ENCODE results near the gene CHRND.

The CHRND gene

GRCh38 chr2:232540441-232541041 lies 14.6 kb downstream of the CHRND start:
- CTCF ChIA-PET: interaction anchor here (0.6 kb wide), 1 partner anchor 35 kb away, joined by 3 read pairs; no protein-coding TSS in a partner anchor
- Histone ChIP-seq H3K4me3 (ENCODE audit: low read depth, low read length) (no peak overlapping the region), H3K36me3 (ENCODE audit: control insufficient read depth in 2 of 2, insufficient read depth in 1 of 2, low read length in 2 of 2) (peaks cover 0 to 9% of the 10 kb centered on the region in 2 experiments; a peak in 2 of 3 replicates), H3K9me3 (ENCODE audit: control insufficient read depth, insufficient read depth, low read depth, low read length) (no peaks in the 10 kb centered on the region), H3K27ac (ENCODE audit: extremely low read depth, low read depth, low read length) (no peak overlapping the region), H3K4me1 (ENCODE audit: control insufficient read depth, insufficient read depth, low read length) (no peaks in the 10 kb centered on the region)
- POLR2A ChIA-PET: no interaction called here
- TF ChIP-seq MEIS1 (CRISPR knock-in tag; IDR thresholded peaks at IDR 0.05; ENCODE audit: borderline replicate concordance): no peak
- no peak for TF ChIP-seq ZNF248 (tag by site-specific recombination; IDR thresholded peaks at IDR 0.05)
- no peak for TF ChIP-seq BCL11A (tag by site-specific recombination; IDR thresholded peaks at IDR 0.05; ENCODE audit: low read depth)
- TF ChIP-seq TSHZ1 (tag by site-specific recombination; IDR thresholded peaks at IDR 0.05; ENCODE audit: borderline replicate concordance): no peak
- no peak for TF ChIP-seq ZNF324 (tag by site-specific recombination; IDR thresholded peaks at IDR 0.05)
- TF ChIP-seq ZNF76 (tag by site-specific recombination; IDR thresholded peaks at IDR 0.05; ENCODE audit: borderline replicate concordance, low read depth): no peak
- TF ChIP-seq ZNF292 (tag by site-specific recombination; IDR thresholded peaks at IDR 0.05; ENCODE audit: borderline replicate concordance, low read depth): no peak
- TF ChIP-seq ZNF639 (tag by site-specific recombination; IDR thresholded peaks at IDR 0.05): no peak
- no peak for TF ChIP-seq ZNF624 (tag by site-specific recombination; IDR thresholded peaks at IDR 0.05)
- TF ChIP-seq ZNF571 (tag by site-specific recombination; IDR thresholded peaks at IDR 0.05): no peak

GRCh38 chr2:232541195-232541960 lies 15.4 kb downstream of the CHRND start:
- no peak overlapping the region for H3K4me3 ChIP-seq (ENCODE audit: low read depth, low read length)
- H3K4me1 ChIP-seq (ENCODE audit: control insufficient read depth, insufficient read depth, low read length): no peaks in the 10 kb centered on the region
- ChIA-PET POLR2A (no interaction called here), CTCF (no interaction called here)
- no peaks in the 10 kb centered on the region for H3K9me3 ChIP-seq (ENCODE audit: control insufficient read depth, insufficient read depth, low read depth, low read length)
- no peak for TF ChIP-seq ZBTB8A (tag by site-specific recombination; IDR thresholded peaks at IDR 0.05)
- TF ChIP-seq ZNF529 (tag by site-specific recombination; IDR thresholded peaks at IDR 0.05; ENCODE audit: insufficient replicate concordance): no peak
- no peak for TF ChIP-seq ZNF707 (tag by site-specific recombination; IDR thresholded peaks at IDR 0.05)
- TF ChIP-seq ZNF121 (tag by site-specific recombination; IDR thresholded peaks at IDR 0.05): no peak
- no peak for TF ChIP-seq ZNF19 (tag by site-specific recombination; IDR thresholded peaks at IDR 0.05; ENCODE audit: low read depth)
- no peak for TF ChIP-seq ZNF830 (tag by site-specific recombination; IDR thresholded peaks at IDR 0.05; ENCODE audit: low read depth)
- TF ChIP-seq KLF10 (tag by site-specific recombination; IDR thresholded peaks at IDR 0.05): no peak
- H3K27ac ChIP-seq (ENCODE audit: extremely low read depth, low read depth, low read length): no peak overlapping the region
- peaks cover 5 to 14% of the 10 kb centered on the region in 2 experiments; a peak in 2 of 3 replicates for H3K36me3 ChIP-seq (ENCODE audit: control insufficient read depth in 2 of 2, insufficient read depth in 1 of 2, low read length in 2 of 2)
